Fibroblast of mammary gland (primary cell): Measurements from ENCODE around the gene WFDC2.

Source experiments
- DNase-seq: peaks from one replicate; pipeline ENCODE4 v3.0.0-alpha.2; 2010; ENCODE audit warnings: low read depth
- H3K4me3 ChIP-seq: 2 replicates; pipeline ENCODE4 v1.5.1; 2011; ENCODE audit warnings: low read depth, mild to moderate bottlenecking, low read length, moderate library complexity; ENCODE audit not compliant: control insufficient read depth
- TF ChIP-seq, protein P1 (sequence below): conservative IDR thresholded peaks from 2 replicates; pipeline ENCODE4 v1.5.1; 2011; ENCODE audit warnings: low read depth, low read length, inconsistent platforms; ENCODE audit not compliant: control insufficient read depth, insufficient read depth

WFDC2 gene

DNA sequence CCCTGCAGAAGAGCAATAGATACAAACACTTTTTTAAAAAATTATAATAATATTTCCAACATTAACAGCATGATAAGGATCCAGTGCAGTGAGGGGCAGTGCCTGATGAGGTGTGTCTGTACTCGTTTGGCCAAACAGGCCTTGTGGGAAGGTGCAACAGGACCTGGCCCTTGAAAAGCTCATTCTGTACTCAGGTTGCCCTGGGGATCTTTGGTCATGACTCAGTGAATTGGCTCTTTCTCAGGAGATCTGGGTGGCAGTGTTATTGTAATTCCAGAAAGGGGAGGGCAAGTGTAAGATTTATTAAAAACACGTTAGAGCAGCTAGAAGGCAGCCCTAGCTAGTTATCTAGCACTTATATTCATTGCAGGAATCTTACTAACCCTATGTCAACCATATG lies 48.7 kb downstream of the WFDC2 start:
- TF ChIP-seq, protein P1, sequence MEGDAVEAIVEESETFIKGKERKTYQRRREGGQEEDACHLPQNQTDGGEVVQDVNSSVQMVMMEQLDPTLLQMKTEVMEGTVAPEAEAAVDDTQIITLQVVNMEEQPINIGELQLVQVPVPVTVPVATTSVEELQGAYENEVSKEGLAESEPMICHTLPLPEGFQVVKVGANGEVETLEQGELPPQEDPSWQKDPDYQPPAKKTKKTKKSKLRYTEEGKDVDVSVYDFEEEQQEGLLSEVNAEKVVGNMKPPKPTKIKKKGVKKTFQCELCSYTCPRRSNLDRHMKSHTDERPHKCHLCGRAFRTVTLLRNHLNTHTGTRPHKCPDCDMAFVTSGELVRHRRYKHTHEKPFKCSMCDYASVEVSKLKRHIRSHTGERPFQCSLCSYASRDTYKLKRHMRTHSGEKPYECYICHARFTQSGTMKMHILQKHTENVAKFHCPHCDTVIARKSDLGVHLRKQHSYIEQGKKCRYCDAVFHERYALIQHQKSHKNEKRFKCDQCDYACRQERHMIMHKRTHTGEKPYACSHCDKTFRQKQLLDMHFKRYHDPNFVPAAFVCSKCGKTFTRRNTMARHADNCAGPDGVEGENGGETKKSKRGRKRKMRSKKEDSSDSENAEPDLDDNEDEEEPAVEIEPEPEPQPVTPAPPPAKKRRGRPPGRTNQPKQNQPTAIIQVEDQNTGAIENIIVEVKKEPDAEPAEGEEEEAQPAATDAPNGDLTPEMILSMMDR = no peak
- H3K4me3 ChIP-seq = no peak overlapping the region
- DNase-seq = peak; percentile 11

GRCh38 chr20:45523821-45524220 lies 54.3 kb downstream of the WFDC2 start:
- TF ChIP-seq, protein P1 = no peak
- DNase-seq = peak; percentile 28
- H3K4me3 ChIP-seq = no peak overlapping the region

- TF ChIP-seq, protein P1 = no peak
- DNase-seq = no peak
- H3K4me3 ChIP-seq = no peak overlapping the region
These were observed 57.7 kb downstream of the WFDC2 start for GRCh38 chr20:45527294-45527693.
